ENCODE data around the gene AKIP1. TPM values are rescaled to one million over a fixed set of nuclear protein-coding genes. Genes with fewer than 3 reads are reported as not detected.
"Not testable (repeated sequence)": the region's sequence is repeated elsewhere in the genome, so short reads cannot be mapped to it uniquely, and the experiment has no call there.

Gene AKIP1
- 7.1 TPM for total RNA-seq

GRCh38 chr11:8911029-8911823 is at the start of gene AKIP1:
TSS of gene AKIP1 (plus strand) at chr11:8911189. CDS start at chr11:8911450, 261 bp downstream.
- H3K4me3 ChIP-seq (ENCODE audit: low read length), result peak within 1 kb of the TSS; percentile 72
- peaks cover 38% of the 10 kb centered on the region for H3K4me1 ChIP-seq (ENCODE audit: insufficient read depth, low read length)

GRCh38 chr11:8863838-8864237 is 47.2 kb upstream of the AKIP1 start:
- peaks cover 10% of the 10 kb centered on the region for H3K27me3 ChIP-seq (ENCODE audit: insufficient read depth, low read length)
- H3K9me3 ChIP-seq (ENCODE audit: low read depth, low read length), result no peaks in the 10 kb centered on the region
- no peak overlapping the region for H3K4me3 ChIP-seq (ENCODE audit: low read length)
- no peaks in the 10 kb centered on the region for H3K4me1 ChIP-seq (ENCODE audit: insufficient read depth, low read length)

More at GRCh38 chr11:8911029-8911823, at the start of gene AKIP1:
- H3K9me3 ChIP-seq (ENCODE audit: low read depth, low read length), result no peaks in the 10 kb centered on the region
- H3K27me3 ChIP-seq (ENCODE audit: insufficient read depth, low read length), result no peaks in the 10 kb centered on the region

DNA sequence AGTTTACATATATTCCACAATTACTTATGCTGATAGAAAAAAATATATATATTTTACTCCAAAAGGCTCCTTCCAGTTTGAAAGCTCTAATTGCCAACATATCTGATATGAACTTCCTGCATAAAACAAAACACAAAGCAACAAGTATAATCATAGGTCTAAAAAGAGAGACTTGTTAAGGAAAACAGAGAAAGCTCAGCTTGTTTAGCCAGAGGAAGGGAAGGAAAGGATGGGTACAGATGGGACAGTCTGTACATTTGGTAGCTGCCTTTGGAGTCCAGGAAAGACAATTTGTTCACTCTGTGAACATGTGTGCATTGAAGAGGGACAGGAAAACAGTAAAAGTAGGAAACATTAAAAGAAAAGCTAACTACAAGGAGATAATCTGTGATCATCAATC is 45.7 kb upstream of the AKIP1 start:
- Histone ChIP-seq H3K27me3 (ENCODE audit: insufficient read depth, low read length) (peaks cover 23% of the 10 kb centered on the region), H3K4me1 (ENCODE audit: insufficient read depth, low read length) (peaks cover 2% of the 10 kb centered on the region), H3K4me3 (ENCODE audit: low read length) (no peak overlapping the region), H3K9me3 (ENCODE audit: low read depth, low read length) (no peaks in the 10 kb centered on the region)

GRCh38 chr11:8867035-8867434 is 44.0 kb upstream of the AKIP1 start:
- H3K27me3 ChIP-seq (ENCODE audit: insufficient read depth, low read length), result peaks cover 36% of the 10 kb centered on the region
- H3K4me3 ChIP-seq (ENCODE audit: low read length), result no peak overlapping the region
- H3K9me3 ChIP-seq (ENCODE audit: low read depth, low read length), result no peaks in the 10 kb centered on the region
- H3K4me1 ChIP-seq (ENCODE audit: insufficient read depth, low read length), result peaks cover 12% of the 10 kb centered on the region

- H3K9me3 ChIP-seq (ENCODE audit: low read depth, low read length), result no peaks in the 10 kb centered on the region
- peaks cover 46% of the 10 kb centered on the region for H3K27me3 ChIP-seq (ENCODE audit: insufficient read depth, low read length)
- H3K4me1 ChIP-seq (ENCODE audit: insufficient read depth, low read length), result peaks cover 12% of the 10 kb centered on the region
These were observed 42.9 kb upstream of the AKIP1 start for GRCh38 chr11:8867931-8868631.

DNA sequence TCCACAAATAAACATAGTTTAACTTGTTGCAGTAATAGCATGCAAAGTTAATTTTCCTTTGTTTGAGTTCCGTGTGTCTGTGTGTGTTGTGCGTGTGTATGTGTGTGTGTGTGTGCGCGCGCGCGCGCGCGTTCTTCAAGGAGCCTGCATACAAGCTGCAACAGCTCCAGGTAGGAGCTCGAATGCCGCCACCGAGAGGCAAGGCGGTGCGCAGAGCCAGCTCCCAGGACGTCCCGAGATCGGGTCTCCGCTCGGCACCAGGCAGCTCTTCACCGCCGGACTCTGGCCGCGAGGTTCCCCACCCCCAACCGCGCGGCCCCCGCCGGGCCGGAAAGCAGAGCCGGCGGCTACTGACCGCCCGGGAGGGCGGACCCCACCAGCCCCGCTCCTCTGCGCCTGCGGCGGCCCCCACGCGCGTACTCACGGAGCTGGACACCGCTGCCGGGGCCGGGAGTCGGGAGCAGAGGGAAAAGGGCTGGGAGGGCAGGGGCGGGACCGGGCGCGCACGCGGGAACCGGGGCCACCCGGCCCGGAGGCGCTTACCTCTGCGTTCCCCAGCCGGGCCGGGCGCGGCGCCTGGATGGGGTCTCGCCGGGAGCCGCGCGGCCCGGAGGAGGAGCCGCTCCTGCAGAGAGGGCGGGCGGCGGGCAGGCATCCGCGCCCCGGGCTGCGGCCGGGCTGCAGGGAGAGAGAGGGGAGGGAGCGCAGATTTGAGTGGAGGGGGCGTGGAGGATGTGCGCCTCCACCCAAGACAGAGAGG is 40.4 kb upstream of the AKIP1 start:
- no peak overlapping the region for H3K4me3 ChIP-seq (ENCODE audit: low read length)

More at GRCh38 chr11:8867931-8868631, 42.9 kb upstream of the AKIP1 start:
- H3K4me3 ChIP-seq (ENCODE audit: low read length), result no peak overlapping the region

GRCh38 chr11:8871171-8871775 is 39.7 kb upstream of the AKIP1 start:
- Histone ChIP-seq H3K9me3 (ENCODE audit: low read depth, low read length) (no peaks in the 10 kb centered on the region), H3K4me1 (ENCODE audit: insufficient read depth, low read length) (peaks cover 22% of the 10 kb centered on the region), H3K4me3 (ENCODE audit: low read length) (no peak overlapping the region), H3K27me3 (ENCODE audit: insufficient read depth, low read length) (peaks cover 47% of the 10 kb centered on the region)

More for the DNA sequence above, 40.4 kb upstream of the AKIP1 start:
- Histone ChIP-seq H3K27me3 (ENCODE audit: insufficient read depth, low read length) (peaks cover 47% of the 10 kb centered on the region), H3K9me3 (ENCODE audit: low read depth, low read length) (no peaks in the 10 kb centered on the region), H3K4me1 (ENCODE audit: insufficient read depth, low read length) (peaks cover 22% of the 10 kb centered on the region)

GRCh38 chr11:8871962-8872361 is 39.0 kb upstream of the AKIP1 start:
- Histone ChIP-seq H3K4me1 (ENCODE audit: insufficient read depth, low read length) (peaks cover 22% of the 10 kb centered on the region), H3K27me3 (ENCODE audit: insufficient read depth, low read length) (peaks cover 45% of the 10 kb centered on the region), H3K9me3 (ENCODE audit: low read depth, low read length) (no peaks in the 10 kb centered on the region), H3K4me3 (ENCODE audit: low read length) (no peak overlapping the region)

GRCh38 chr11:8873741-8874405 is 37.1 kb upstream of the AKIP1 start:
- peaks cover 22% of the 10 kb centered on the region for H3K4me1 ChIP-seq (ENCODE audit: insufficient read depth, low read length)
- no peaks in the 10 kb centered on the region for H3K9me3 ChIP-seq (ENCODE audit: low read depth, low read length)
- no peak overlapping the region for H3K4me3 ChIP-seq (ENCODE audit: low read length)
- peaks cover 37% of the 10 kb centered on the region for H3K27me3 ChIP-seq (ENCODE audit: insufficient read depth, low read length)

DNA sequence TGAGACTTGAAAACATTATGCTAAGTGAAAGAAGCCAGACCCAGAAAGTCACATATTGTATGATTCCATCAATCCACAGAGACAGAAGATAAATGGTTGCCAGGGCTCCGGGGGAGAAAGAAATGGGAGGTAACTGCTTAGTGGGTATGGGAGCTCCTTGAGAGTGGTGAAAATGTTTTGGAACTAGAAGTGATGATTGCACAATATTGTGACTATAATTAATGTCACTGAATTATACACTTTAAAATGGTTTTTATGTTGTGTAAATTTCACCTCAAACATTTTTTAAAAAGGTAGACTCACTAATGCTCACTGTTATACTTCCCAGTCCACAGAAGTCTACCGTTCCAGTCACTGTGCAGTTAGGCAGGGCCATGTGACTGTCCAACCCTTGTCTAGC is 32.2 kb upstream of the AKIP1 start:
- no peaks in the 10 kb centered on the region for H3K27me3 ChIP-seq (ENCODE audit: insufficient read depth, low read length)
- H3K9me3 ChIP-seq (ENCODE audit: low read depth, low read length), result no peaks in the 10 kb centered on the region
- H3K4me3 ChIP-seq (ENCODE audit: low read length), result no peak overlapping the region
- peaks cover 10% of the 10 kb centered on the region for H3K4me1 ChIP-seq (ENCODE audit: insufficient read depth, low read length)

DNA sequence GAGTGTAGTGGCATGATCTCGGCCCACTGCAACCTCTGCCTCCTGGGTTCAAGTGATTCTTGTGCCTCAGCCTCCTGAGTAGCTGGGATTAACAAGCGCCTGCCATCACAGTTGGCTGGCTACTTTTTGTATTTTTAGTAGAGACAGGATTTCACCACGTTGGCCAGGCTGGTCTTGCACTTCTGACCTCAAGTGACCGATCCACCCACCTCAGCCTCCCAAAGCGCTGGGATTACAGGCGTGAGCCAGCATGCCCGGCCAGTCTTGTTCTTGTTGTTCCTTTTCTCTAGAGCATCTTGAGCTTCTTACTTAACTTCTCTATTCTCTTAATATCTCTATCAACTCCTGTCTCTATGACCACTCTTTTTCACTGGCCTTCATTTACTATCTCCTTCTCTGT is 29.4 kb upstream of the AKIP1 start:
- H3K27me3 ChIP-seq (ENCODE audit: insufficient read depth, low read length); H3K4me3 ChIP-seq (ENCODE audit: low read length); H3K9me3 ChIP-seq (ENCODE audit: low read depth, low read length); H3K4me1 ChIP-seq (ENCODE audit: insufficient read depth, low read length): not testable (repeated sequence)

- H3K27me3 ChIP-seq (ENCODE audit: insufficient read depth, low read length), result peaks cover 2% of the 10 kb centered on the region
- H3K4me3 ChIP-seq (ENCODE audit: low read length), result no peak overlapping the region
- H3K4me1 ChIP-seq (ENCODE audit: insufficient read depth, low read length), result no peaks in the 10 kb centered on the region
- H3K9me3 ChIP-seq (ENCODE audit: low read depth, low read length), result no peaks in the 10 kb centered on the region
These were observed 24.7 kb upstream of the AKIP1 start for GRCh38 chr11:8886322-8886721.

DNA sequence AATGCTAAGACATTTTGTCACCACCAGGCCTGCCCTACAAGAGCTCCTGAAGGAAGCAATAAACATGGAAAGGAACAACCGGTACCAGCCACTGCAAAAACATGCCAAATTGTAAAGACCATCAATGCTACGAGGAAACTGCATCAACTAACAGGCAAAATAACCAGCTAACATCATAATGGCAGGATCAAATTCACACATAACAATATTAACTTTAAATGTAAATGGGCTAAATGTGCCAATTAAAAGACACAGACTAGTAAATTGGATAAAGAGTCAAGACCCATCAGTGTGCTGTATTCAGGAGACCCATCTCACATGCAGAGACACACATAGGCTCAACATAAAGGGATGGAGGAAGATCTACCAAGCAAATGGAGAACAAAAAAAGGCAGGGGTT is 19.8 kb upstream of the AKIP1 start:
- not testable (repeated sequence) for H3K4me3 ChIP-seq (ENCODE audit: low read length); H3K4me1 ChIP-seq (ENCODE audit: insufficient read depth, low read length); H3K27me3 ChIP-seq (ENCODE audit: insufficient read depth, low read length); H3K9me3 ChIP-seq (ENCODE audit: low read depth, low read length)

- no peak overlapping the region for H3K4me3 ChIP-seq (ENCODE audit: low read length)
- H3K9me3 ChIP-seq (ENCODE audit: low read depth, low read length), result peaks cover 16% of the 10 kb centered on the region
- H3K4me1 ChIP-seq (ENCODE audit: insufficient read depth, low read length), result no peaks in the 10 kb centered on the region
- peaks cover 2% of the 10 kb centered on the region for H3K27me3 ChIP-seq (ENCODE audit: insufficient read depth, low read length)
These were observed 11.8 kb upstream of the AKIP1 start for GRCh38 chr11:8899119-8899753.

Data from mononuclear cell (primary cell).